NCI-H2227 (cell line): ENCODE measurements around the gene SEMA3B.
"Not testable (repeated sequence)": the region's sequence is repeated elsewhere in the genome, so short reads cannot be mapped to it uniquely, and the experiment has no call there.

Experiments used
- DNase-seq: peaks from one replicate; lab custom pipeline; 2025; ENCODE audit not compliant: unreplicated experiment; lab: John Stamatoyannopoulos, UW

SEMA3B gene

DNA sequence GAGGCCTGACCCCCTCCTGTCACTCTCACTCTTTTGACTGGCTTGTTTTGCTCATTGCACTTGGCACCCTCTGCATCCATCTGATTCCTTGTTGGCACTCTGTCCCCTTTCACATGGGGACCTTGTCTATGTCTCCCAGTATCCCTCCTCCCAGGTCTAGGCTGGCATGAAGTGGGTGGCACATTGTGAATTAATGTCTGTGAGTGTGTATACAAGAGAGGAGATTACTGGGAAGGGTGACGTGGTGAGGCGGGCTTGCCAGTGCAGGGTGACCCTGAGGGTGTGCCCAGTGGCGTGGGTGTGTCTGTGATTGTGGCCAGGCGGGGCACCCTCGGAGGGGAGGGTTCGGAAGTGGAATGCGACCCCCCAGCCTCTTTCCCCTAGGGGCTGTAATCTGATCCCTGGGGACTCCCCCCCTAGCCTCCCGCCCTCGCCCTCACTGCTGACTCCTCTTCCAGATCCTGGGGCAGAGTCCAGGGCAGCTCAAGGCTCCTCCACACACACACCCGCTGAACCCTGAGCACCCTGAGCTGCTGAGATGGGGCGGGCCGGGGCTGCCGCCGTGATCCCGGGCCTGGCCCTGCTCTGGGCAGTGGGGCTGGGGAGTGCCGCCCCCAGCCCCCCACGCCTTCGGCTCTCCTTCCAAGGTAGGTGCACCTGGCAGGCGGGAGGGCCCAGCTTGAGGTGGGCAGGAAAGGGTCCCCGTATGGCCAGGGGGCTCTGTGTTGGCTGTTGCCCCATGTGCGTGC, at the start of gene SEMA3B:
SEMA3B (plus strand) TSS at position 445 of the 749 bp plus-strand sequence; CDS start at position 539, 94 bp downstream.
- no peak for DNase-seq

GRCh38 chr3:50219285-50219684, 49.7 kb upstream of the SEMA3B start:
- no peak for DNase-seq

- no peak for DNase-seq
These were observed 48.8 kb upstream of the SEMA3B start for GRCh38 chr3:50220109-50220508.

DNA sequence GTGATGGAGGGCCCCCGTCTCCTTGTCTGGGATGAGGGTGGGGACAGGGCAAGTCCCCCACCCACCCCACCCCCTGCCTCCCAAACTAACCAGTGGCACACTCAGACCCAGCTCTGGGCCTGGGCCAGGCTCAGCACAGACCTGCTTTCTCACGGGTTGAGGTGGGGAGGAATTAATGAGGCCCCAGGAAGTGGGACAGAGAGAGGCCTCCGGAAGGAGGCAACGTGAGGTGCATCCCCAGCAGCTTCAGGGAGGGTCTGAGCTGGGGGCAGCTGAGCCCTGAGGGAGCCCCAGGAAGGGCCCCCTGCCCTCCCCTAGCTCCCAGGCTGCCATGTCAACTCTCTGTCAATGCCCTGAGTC, 47.9 kb upstream of the SEMA3B start:
- DNase-seq = no peak

- DNase-seq = no peak
These were observed 47.4 kb upstream of the SEMA3B start for GRCh38 chr3:50221411-50222168.

GRCh38 chr3:50222169-50222528, 46.8 kb upstream of the SEMA3B start:
- no peak for DNase-seq

DNA sequence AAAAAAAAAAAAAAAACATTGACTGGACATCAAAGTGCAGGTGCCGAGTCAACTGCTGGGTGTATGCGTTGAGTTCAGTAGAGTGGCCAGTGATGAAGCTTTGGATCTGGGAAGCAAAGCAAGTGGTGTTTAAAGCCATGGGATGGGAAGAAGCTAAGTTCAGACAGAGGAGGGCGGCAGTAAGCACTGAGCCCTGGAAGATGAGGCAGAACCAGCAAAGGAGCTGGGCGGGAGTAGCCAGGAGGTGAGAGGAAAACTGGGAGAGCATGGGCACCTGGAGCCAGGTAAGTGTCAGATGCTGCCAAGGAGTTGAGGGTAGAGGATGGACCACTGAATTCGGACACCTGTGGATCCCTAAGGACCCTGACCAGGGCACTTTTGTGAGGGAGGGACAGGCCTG, 44.3 kb upstream of the SEMA3B start:
- no peak for DNase-seq

GRCh38 chr3:50226888-50227389, 42.0 kb upstream of the SEMA3B start:
- DNase-seq = peak; percentile 71

DNA sequence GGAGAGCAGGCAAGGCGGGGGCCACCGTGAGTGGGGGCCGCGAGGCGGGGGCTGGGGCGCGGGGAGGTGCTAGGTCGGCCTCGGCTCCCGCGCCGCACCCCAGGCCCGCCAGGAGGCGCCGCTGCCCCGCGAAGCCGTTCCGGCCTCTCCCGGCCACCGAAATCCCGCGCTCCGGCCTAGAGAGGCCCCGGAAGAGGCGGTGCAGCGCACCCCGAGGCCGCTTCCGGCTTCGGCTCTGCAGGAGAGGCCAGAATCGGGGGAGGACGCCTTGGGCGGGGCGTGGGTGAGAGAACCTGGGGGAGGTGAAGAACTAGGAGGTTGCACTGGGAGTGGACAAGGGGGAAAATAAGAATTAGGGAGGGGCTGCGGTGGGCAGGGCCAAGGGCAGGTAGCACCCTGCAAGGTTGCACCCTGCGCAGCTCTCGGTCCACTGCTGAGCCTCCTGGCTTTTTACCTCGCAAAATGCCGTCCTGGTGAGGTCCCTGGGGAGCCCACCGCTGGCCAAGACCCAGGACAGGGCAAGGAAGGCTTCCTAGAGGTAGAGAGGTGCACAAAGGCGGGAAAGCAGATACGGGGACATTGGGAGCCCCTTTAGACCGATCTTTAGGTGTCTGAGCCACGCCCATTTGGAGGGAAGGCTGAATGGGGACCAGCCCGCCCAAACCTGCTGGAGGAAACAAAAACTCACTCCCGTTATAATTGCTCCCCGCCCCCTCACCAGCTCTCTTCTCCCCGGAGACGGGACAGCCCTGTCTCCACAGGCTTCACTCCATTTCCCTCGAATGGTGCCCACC, 41.4 kb upstream of the SEMA3B start:
- DNase-seq = peak; percentile 95

GRCh38 chr3:50228184-50228763, 40.7 kb upstream of the SEMA3B start:
- DNase-seq = not testable (repeated sequence)

GRCh38 chr3:50229490-50229889, 39.5 kb upstream of the SEMA3B start:
- DNase-seq = no peak

GRCh38 chr3:50230104-50230793, 38.7 kb upstream of the SEMA3B start:
- DNase-seq = no peak

DNA sequence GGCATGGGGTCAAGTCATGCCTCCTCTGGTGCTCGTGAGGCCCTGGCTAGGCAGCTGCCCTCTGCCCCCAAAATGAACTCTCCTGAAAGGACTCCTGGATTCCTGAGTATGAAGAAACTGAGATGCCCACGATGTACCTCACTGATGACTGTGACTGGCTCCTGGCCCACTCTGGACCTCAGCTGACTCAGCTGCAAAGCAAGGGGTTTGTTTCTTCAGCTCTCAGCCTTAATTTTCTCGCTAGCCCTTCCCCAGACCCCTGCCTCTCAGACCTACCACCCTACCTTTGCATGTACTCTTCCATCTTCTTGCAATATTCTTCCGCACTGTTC, 38.2 kb upstream of the SEMA3B start:
- DNase-seq = no peak

DNA sequence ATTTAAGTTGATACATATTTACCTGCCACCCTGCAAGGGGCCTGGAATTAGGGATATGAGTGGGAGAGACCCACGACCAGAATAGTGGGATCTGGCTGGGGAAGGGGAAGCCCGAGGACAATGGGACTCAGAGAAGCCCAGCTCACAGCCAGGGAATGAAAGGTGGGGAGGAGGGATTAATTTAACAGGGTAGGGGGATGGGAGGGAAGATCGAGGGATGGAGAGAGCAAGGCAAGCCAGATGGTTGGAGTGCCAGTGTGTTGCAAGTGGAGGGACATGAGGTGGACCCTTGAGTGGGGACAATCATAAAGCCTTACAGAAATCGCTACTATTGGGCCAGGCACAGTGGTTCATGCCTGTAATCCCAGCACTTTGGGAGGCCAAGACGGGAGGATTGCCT, 37.4 kb upstream of the SEMA3B start:
- no peak for DNase-seq

- no peak for DNase-seq
These were observed 36.6 kb upstream of the SEMA3B start for GRCh38 chr3:50232303-50232702.

DNA sequence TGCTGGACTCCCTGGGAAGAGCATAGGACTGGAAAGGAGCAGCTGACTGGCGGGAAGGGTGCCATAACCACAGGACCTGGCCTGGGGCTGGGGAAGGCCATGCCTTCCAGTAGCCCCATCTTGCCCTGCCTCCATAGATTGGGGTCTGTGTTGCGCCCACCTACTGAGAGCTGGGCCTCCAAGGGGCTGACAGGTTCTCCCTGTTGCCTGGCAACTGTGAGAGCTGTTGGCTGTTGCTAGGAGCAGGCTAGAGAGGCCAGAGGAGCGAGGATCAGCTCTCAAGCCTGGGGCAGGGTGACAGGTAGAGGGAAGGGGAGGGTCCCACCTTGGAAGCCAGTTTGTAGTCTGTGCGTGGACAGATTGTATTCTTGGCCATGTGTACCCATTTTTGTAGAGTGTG, 35.8 kb upstream of the SEMA3B start:
- peak; percentile 46 for DNase-seq

DNA sequence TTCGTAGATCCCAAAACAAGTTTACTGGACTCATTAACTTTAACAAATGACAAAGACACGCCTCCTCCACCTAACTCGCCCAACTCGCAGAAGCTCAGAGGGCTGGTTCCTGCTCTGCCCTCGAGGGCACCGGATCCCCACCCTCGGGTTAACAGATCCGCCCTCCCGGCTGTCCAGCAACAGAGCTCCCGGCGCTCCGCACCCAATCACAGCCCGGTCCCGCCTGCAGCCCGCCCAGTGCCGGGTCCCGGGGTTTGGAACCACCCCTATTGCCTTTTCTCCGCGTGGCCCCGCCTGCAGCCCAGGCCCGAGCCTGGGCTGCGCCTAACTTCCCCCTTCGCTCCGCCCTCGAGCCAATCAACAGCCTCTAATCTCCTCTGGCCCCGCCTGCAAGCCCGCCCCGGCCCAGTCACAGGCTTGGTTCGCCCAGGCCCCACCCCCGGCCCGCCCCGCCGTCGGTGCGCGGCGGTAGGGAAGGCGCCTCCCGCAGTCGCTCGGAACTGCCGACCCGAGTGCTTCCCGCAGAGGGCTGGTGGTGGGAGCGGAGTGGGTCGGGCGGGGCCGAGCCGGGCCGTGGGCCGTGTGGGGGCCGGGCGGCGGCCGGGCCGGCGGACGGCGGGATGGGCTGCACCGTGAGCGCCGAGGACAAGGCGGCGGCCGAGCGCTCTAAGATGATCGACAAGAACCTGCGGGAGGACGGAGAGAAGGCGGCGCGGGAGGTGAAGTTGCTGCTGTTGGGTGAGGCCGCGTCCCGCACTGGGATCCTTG, 33.0 kb upstream of the SEMA3B start, which contains the start of gene GNAI2:
GNAI2 (plus strand) TSS at position 489 of the 768 bp plus-strand sequence; CDS start at position 621, 132 bp downstream.
- peak; percentile 96 for DNase-seq

GRCh38 chr3:50236484-50237132, 32.3 kb upstream of the SEMA3B start:
- no peak for DNase-seq

GRCh38 chr3:50237133-50237651, 31.8 kb upstream of the SEMA3B start:
- peak; percentile 26 for DNase-seq
